ENCODE measurements around the gene AP5S1.

- TF ChIP-seq CTCF (conservative IDR thresholded peaks at IDR 0.05 in 1 of 2, IDR thresholded peaks at IDR 0.05 in 1 of 2; ENCODE audit: extremely low read depth in 1 of 2, insufficient read depth in 1 of 2, low read depth in 1 of 2, low read length in 2 of 2) = no peak
- no peak for TF ChIP-seq EZH2 (IDR thresholded peaks at IDR 0.05; ENCODE audit: borderline replicate concordance, low read length)
Measured at GRCh38 chr20:3815703-3816315, 4.5 kb upstream of the AP5S1 start.
